ENCODE results near the gene GPRC5D. TPM values are rescaled to one million over a fixed set of nuclear protein-coding genes. Genes with fewer than 3 reads are reported as not detected.

GPRC5D gene
- total RNA-seq, 4 donors from 2014 or later = 0.95 TPM; not detected in 3

DNA sequence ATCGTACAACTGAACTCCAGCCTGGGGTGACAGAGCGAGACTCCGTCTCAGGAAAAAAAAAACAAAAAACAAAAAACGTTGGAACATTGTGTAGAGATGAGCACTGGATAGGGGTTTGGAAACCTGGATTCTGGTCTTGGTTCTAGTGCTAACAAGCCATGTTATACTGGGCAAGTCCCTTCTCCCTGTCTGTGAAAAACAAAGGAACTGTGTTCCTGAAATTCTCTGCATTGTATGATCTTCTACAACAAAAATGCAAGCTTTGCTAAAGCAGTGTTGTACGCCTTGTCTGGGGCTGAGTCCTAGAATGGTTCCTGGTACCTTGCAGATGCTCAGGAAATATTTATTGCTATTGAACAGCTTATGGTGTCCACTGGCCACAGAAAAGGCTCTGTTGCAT, 13.4 kb downstream of the GPRC5D start:
- Histone ChIP-seq H3K4me1 (no peaks in the 10 kb centered on the region), H3K9me3 (no peaks in the 10 kb centered on the region), H3K27me3 (no peaks in the 10 kb centered on the region), H3K4me3 (no peak overlapping the region), H3K27ac (no peak overlapping the region), H3K36me3 (no peaks in the 10 kb centered on the region)
- WGBS, 2 donors = 74 to 80% methylated on average over 5 of the region's 5 CpGs
- intact Hi-C loops (cut with DNase I) = no loop called here
- no peak for DNase-seq
- no peak for TF ChIP-seq POLR2A (IDR thresholded peaks at IDR 0.05)
- no peak for TF ChIP-seq CTCF (IDR thresholded peaks at IDR 0.05)

GRCh38 chr12:12936983-12937491, 14.9 kb downstream of the GPRC5D start:
- Histone ChIP-seq H3K4me1 (no peaks in the 10 kb centered on the region), H3K36me3 (no peaks in the 10 kb centered on the region), H3K4me3 (no peak overlapping the region), H3K9me3 (no peaks in the 10 kb centered on the region), H3K27me3 (no peaks in the 10 kb centered on the region), H3K27ac (no peak overlapping the region)
- WGBS, 2 donors = 88 to 98% methylated on average over 11 of the region's 11 CpGs
- intact Hi-C loops (cut with DNase I) = no loop called here
- TF ChIP-seq CTCF (IDR thresholded peaks at IDR 0.05) (no peak), POLR2A (IDR thresholded peaks at IDR 0.05) (no peak)
- DNase-seq = no peak

- TF ChIP-seq CTCF (IDR thresholded peaks at IDR 0.05) (no peak), POLR2A (IDR thresholded peaks at IDR 0.05) (no peak)
- H3K9me3 ChIP-seq = no peaks in the 10 kb centered on the region
- no peak overlapping the region for H3K4me3 ChIP-seq
- 61 to 76% methylated on average over 7 to 8 of the region's 8 CpGs for WGBS, 2 donors
- H3K4me1 ChIP-seq = no peaks in the 10 kb centered on the region
- no peak overlapping the region for H3K27ac ChIP-seq
- intact Hi-C loops (cut with DNase I) = no loop called here
- no peaks in the 10 kb centered on the region for H3K27me3 ChIP-seq
- DNase-seq = no peak
- H3K36me3 ChIP-seq = peaks cover 0 to 5% (median 0%) of the 10 kb centered on the region in 3 donors
Measured at GRCh38 chr12:12934556-12934955, 17.4 kb downstream of the GPRC5D start.

DNA sequence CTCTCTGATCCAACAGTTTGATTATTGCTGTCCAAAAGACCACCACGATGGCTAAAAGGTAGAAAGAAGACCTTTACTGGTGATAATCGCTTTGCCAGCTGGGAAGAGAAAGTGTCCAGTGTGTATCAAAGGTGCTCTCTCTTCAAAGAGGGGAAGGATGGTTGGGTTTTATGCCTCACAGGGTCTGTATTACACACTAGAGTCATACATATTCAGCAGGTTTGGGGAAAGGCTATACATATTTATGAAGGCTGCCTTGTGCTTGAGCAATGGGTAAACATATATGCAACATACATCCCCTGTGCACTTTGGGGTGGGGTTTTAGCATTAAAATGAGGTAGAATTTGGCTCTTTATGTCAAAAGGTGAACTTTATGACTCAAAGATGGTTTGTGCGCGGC, 18.2 kb downstream of the GPRC5D start:
- Histone ChIP-seq H3K4me1 (no peaks in the 10 kb centered on the region), H3K9me3 (no peaks in the 10 kb centered on the region), H3K4me3 (no peak overlapping the region), H3K27ac (no peak overlapping the region), H3K27me3 (no peaks in the 10 kb centered on the region), H3K36me3 (peaks cover 0 to 6% (median 0%) of the 10 kb centered on the region in 3 donors)
- intact Hi-C loops (cut with DNase I) = no loop called here
- TF ChIP-seq POLR2A (IDR thresholded peaks at IDR 0.05) (no peak), CTCF (IDR thresholded peaks at IDR 0.05) (no peak)
- WGBS, 2 donors = 88 to 97% methylated on average over 4 of the region's 4 CpGs
- DNase-seq = no peak

DNA sequence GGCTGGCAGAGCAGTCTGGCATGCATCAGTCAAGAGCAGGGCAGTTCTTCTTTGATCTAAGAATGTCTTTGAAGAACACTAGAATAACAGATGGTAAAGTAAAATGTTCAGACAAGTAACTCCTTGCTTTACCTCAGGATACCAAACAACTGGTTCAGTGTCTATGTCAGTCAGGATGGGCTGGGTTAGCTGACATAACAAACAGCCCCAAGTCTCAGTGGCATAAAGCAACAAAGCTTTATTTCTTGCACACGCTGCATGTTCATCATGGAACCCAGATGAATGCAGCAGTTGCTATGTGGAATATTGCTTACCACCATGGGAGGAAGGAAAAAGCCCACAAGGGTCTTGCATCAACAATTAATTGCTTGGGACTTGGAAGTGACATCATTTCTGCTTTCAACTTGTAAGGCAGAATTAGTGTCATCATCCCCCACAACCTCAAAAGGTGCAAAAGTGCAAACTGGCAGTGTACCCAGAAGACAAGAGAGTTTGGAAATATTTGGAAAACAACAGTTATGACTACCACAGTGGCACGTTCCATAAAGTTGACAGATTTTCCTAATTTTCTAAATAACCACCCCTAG, 21.2 kb downstream of the GPRC5D start:
- DNase-seq = no peak
- no peak overlapping the region for H3K27ac ChIP-seq
- TF ChIP-seq POLR2A (IDR thresholded peaks at IDR 0.05) (no peak), CTCF (IDR thresholded peaks at IDR 0.05) (no peak)
- no peaks in the 10 kb centered on the region for H3K27me3 ChIP-seq
- peaks cover 0 to 15% (median 9%) of the 10 kb centered on the region in 3 donors for H3K4me1 ChIP-seq
- intact Hi-C loops (cut with DNase I) = no loop called here
- no peaks in the 10 kb centered on the region for H3K9me3 ChIP-seq
- peaks cover 0 to 6% (median 0%) of the 10 kb centered on the region in 3 donors for H3K36me3 ChIP-seq
- no peak overlapping the region for H3K4me3 ChIP-seq
- 72 to 92% methylated on average over 2 of the region's 2 CpGs for WGBS, 2 donors
